Measurements from ENCODE around the gene BECN2. TPM values are rescaled to one million over a fixed set of nuclear protein-coding genes. Genes with fewer than 3 reads are reported as not detected.
A peak's percentile ranks its signal among the peaks of the same experiment; 100 is the strongest.

The BECN2 gene
- total and polyA plus RNA-seq, 8 donors = not detected

GRCh38 chr1:241924080-241924808, 33.3 kb upstream of the BECN2 start:
- no peaks in the 10 kb centered on the region for H3K9me3 ChIP-seq
- no peak overlapping the region for H3K4me3 ChIP-seq
- H3K27ac ChIP-seq = no peak overlapping the region
- intact Hi-C loops (cut with DNase I) = no loop called here
- H3K36me3 ChIP-seq = no peaks in the 10 kb centered on the region
- ATAC-seq (no peak), DNase-seq (no peak)
- no peak for TF ChIP-seq CTCF (IDR thresholded peaks at IDR 0.05)
- no peaks in the 10 kb centered on the region for H3K27me3 ChIP-seq
- H3K4me1 ChIP-seq = no peaks in the 10 kb centered on the region

- no peak for TF ChIP-seq CTCF (IDR thresholded peaks at IDR 0.05)
Observed at GRCh38 chr1:241926141-241926540, 31.4 kb upstream of the BECN2 start.

GRCh38 chr1:241927321-241927720, 30.2 kb upstream of the BECN2 start:
- no peaks in the 10 kb centered on the region for H3K4me1 ChIP-seq
- no peaks in the 10 kb centered on the region for H3K27me3 ChIP-seq
- H3K9me3 ChIP-seq = no peaks in the 10 kb centered on the region
- no peak for TF ChIP-seq CTCF (IDR thresholded peaks at IDR 0.05)
- no peaks in the 10 kb centered on the region for H3K36me3 ChIP-seq
- H3K27ac ChIP-seq = no peak overlapping the region
- intact Hi-C loops (cut with DNase I) = no loop called here
- ATAC-seq (no peak), DNase-seq (no peak)
- no peak overlapping the region for H3K4me3 ChIP-seq

More at GRCh38 chr1:241926141-241926540, 31.4 kb upstream of the BECN2 start:
- intact Hi-C loops (cut with DNase I) = no loop called here
- no peaks in the 10 kb centered on the region for H3K9me3 ChIP-seq
- no peaks in the 10 kb centered on the region for H3K36me3 ChIP-seq
- no peaks in the 10 kb centered on the region for H3K27me3 ChIP-seq
- DNase-seq = no peak
- H3K4me1 ChIP-seq = no peaks in the 10 kb centered on the region
- H3K4me3 ChIP-seq = no peak overlapping the region
- ATAC-seq = no peak
- no peak overlapping the region for H3K27ac ChIP-seq

- Histone ChIP-seq H3K27me3 (no peaks in the 10 kb centered on the region), H3K4me3 (no peak overlapping the region), H3K9me3 (no peaks in the 10 kb centered on the region), H3K36me3 (no peaks in the 10 kb centered on the region), H3K4me1 (no peaks in the 10 kb centered on the region), H3K27ac (no peak overlapping the region)
- ATAC-seq = no peak
- DNase-seq = no peak
- no peak for TF ChIP-seq CTCF (IDR thresholded peaks at IDR 0.05)
- intact Hi-C loops (cut with DNase I) = no loop called here
Observed at GRCh38 chr1:241932845-241933244, 24.7 kb upstream of the BECN2 start.

- DNase-seq = peak in 1 of 4 donors; percentile 36
- H3K4me3 ChIP-seq = no peak overlapping the region
- H3K9me3 ChIP-seq = peaks cover 0 to 3% of the 10 kb centered on the region in 2 donors
- TF ChIP-seq CTCF (IDR thresholded peaks at IDR 0.05) = no peak
- no peaks in the 10 kb centered on the region for H3K36me3 ChIP-seq
- no peaks in the 10 kb centered on the region for H3K27me3 ChIP-seq
- no peaks in the 10 kb centered on the region for H3K4me1 ChIP-seq
- intact Hi-C loops (cut with DNase I) = no loop called here
- peak; percentile 38 for ATAC-seq
- H3K27ac ChIP-seq = no peak overlapping the region
Observed at GRCh38 chr1:241934201-241934848, 23.2 kb upstream of the BECN2 start.
